Astrocyte (in vitro differentiated cells and primary cell): ENCODE data around the gene ATP8B1. TPM values are rescaled to one million over a fixed set of nuclear protein-coding genes. Genes with fewer than 3 reads are reported as not detected.
"Not testable (repeated sequence)": the region's sequence is repeated elsewhere in the genome, so short reads cannot be mapped to it uniquely, and the experiment has no call there.

Experiments
- DNase-seq: peaks from one replicate; pipeline ENCODE4 v3.0.0-alpha.2; 2010; ENCODE audit warnings: low read depth
- FAIRE-seq: peaks from 2 replicates; lab custom pipeline; 2011; peaks lifted over from hg19 to GRCh38; lab: Jason Lieb, UNC
- H2AFZ ChIP-seq: 2 replicates; pipeline ENCODE4 v1.6.0; 2012; ENCODE audit warnings: low read depth, low read length, inconsistent platforms
- H3K27ac ChIP-seq: 2 replicates; pipeline ENCODE4 v1.5.1; 2011; ENCODE audit warnings: low read depth, low read length, inconsistent platforms
- H3K27me3 ChIP-seq: 2 replicates; pipeline ENCODE4 v1.6.0; 2011; ENCODE audit warnings: low read length, inconsistent platforms; ENCODE audit not compliant: insufficient read depth
- H3K36me3 ChIP-seq: 2 replicates; pipeline ENCODE4 v1.5.1; 2011; ENCODE audit warnings: low read length, inconsistent platforms; ENCODE audit not compliant: insufficient read depth
- H3K4me1 ChIP-seq: 2 replicates; pipeline ENCODE4 v1.5.1; 2011; ENCODE audit warnings: low read length, inconsistent platforms; ENCODE audit not compliant: insufficient read depth
- H3K4me2 ChIP-seq: 2 replicates; pipeline ENCODE4 v1.6.0; 2012; ENCODE audit warnings: low read length, inconsistent platforms
- H3K4me3 ChIP-seq: 2 replicates; pipeline ENCODE4 v1.5.1; 2011; ENCODE audit warnings: low read depth, mild to moderate bottlenecking, low read length, inconsistent platforms; ENCODE audit not compliant: insufficient read depth
- H3K79me2 ChIP-seq: 2 replicates; pipeline ENCODE4 v1.6.0; 2012; ENCODE audit warnings: mild to moderate bottlenecking, low read length, inconsistent platforms; ENCODE audit not compliant: insufficient read depth
- H3K9ac ChIP-seq: 2 replicates; pipeline ENCODE4 v1.6.0; 2012; ENCODE audit warnings: mild to moderate bottlenecking, low read length, inconsistent platforms
- H3K9me3 ChIP-seq: 2 replicates; pipeline ENCODE4 v1.5.1; 2012; ENCODE audit warnings: low read depth, mild to moderate bottlenecking, low read length, inconsistent platforms; ENCODE audit not compliant: insufficient read depth
- H4K20me1 ChIP-seq: 2 replicates; pipeline ENCODE4 v1.6.0; 2012; ENCODE audit warnings: low read length, inconsistent platforms; ENCODE audit not compliant: insufficient read depth
- H3K27ac Mint-ChIP-seq: one replicate; pipeline ENCODE4 v1.8.0; 2021; ENCODE audit warnings: mild to moderate bottlenecking, mixed read lengths; ENCODE audit not compliant: unreplicated experiment
- H3K27me3 Mint-ChIP-seq: one replicate; pipeline ENCODE4 v1.8.0; 2021; ENCODE audit warnings: low read depth, mixed read lengths; ENCODE audit not compliant: unreplicated experiment
- H3K36me3 Mint-ChIP-seq: one replicate; pipeline ENCODE4 v1.8.0; 2021; ENCODE audit warnings: low read depth, mixed read lengths; ENCODE audit not compliant: unreplicated experiment
- H3K4me1 Mint-ChIP-seq: one replicate; pipeline ENCODE4 v1.8.0; 2021; ENCODE audit warnings: low read depth, mixed read lengths; ENCODE audit not compliant: unreplicated experiment
- H3K4me3 Mint-ChIP-seq: one replicate; pipeline ENCODE4 v1.8.0; 2021; ENCODE audit warnings: mild to moderate bottlenecking, moderate library complexity, mixed read lengths; ENCODE audit not compliant: unreplicated experiment
- H3K9me3 Mint-ChIP-seq: one replicate; pipeline ENCODE4 v1.8.0; 2021; ENCODE audit warnings: mild to moderate bottlenecking, mixed read lengths; ENCODE audit not compliant: unreplicated experiment
- CTCF ChIP-seq: IDR thresholded peaks from 2 replicates; pipeline ENCODE4 v1.5.1; 2011; ENCODE audit warnings: low read depth, mild to moderate bottlenecking, inconsistent platforms, low read length, moderate library complexity; ENCODE audit not compliant: insufficient read depth
- EZH2 ChIP-seq: IDR thresholded peaks from 2 replicates; pipeline ENCODE4 v1.6.1; 2012; ENCODE audit warnings: mild to moderate bottlenecking, low read length, inconsistent platforms; ENCODE audit not compliant: insufficient read depth
- total RNA-seq: library from RNA; stranded (reverse); gene quantifications from 2 replicates; pipeline ENCODE4 v1.2.1, GENCODE V29; 2021

The ATP8B1 gene
- total RNA-seq, 1 donor from 2014 or later = 10.4 TPM

- H3K4me3 Mint-ChIP-seq, H3K27ac ChIP-seq, H3K4me3 ChIP-seq, H2AFZ ChIP-seq, H3K27ac Mint-ChIP-seq, DNase-seq, H3K9me3 ChIP-seq, H3K27me3 Mint-ChIP-seq, H3K36me3 ChIP-seq, FAIRE-seq, H3K4me1 Mint-ChIP-seq, H3K27me3 ChIP-seq, H3K9me3 Mint-ChIP-seq, H3K4me2 ChIP-seq, H3K4me1 ChIP-seq, H4K20me1 ChIP-seq, H3K9ac ChIP-seq: not testable (repeated sequence)
- peaks cover 15% of the 10 kb centered on the region for H3K36me3 Mint-ChIP-seq
- peaks cover 13% of the 10 kb centered on the region for H3K79me2 ChIP-seq
Observed at GRCh38 chr18:57642462-57642861, 160.7 kb downstream of the ATP8B1 start.

GRCh38 chr18:57640749-57641148 lies 162.4 kb downstream of the ATP8B1 start:
- DNase-seq = no peak
- no peak overlapping the region for H3K27ac Mint-ChIP-seq
- Histone ChIP-seq H3K27me3 (no peaks in the 10 kb centered on the region), H3K36me3 (no peaks in the 10 kb centered on the region), H3K27ac (no peak overlapping the region), H3K9me3 (no peaks in the 10 kb centered on the region), H2AFZ (no peak overlapping the region), H3K79me2 (peaks cover 3% of the 10 kb centered on the region), H4K20me1 (peaks cover 6% of the 10 kb centered on the region), H3K4me3 (no peak overlapping the region), H3K4me1 (no peaks in the 10 kb centered on the region), H3K9ac (no peak overlapping the region), H3K4me2 (no peak overlapping the region)
- no peaks in the 10 kb centered on the region for H3K4me1 Mint-ChIP-seq
- TF ChIP-seq EZH2 (no peak), CTCF (no peak)
- H3K27me3 Mint-ChIP-seq = no peaks in the 10 kb centered on the region
- no peak overlapping the region for H3K4me3 Mint-ChIP-seq
- H3K36me3 Mint-ChIP-seq = peaks cover 15% of the 10 kb centered on the region
- FAIRE-seq = no peak
- no peaks in the 10 kb centered on the region for H3K9me3 Mint-ChIP-seq

- Histone ChIP-seq H3K4me2 (no peak overlapping the region), H3K9ac (no peak overlapping the region), H3K27me3 (no peaks in the 10 kb centered on the region), H3K79me2 (peaks cover under 1% of the 10 kb centered on the region), H3K4me3 (no peak overlapping the region), H3K27ac (no peak overlapping the region), H3K4me1 (no peaks in the 10 kb centered on the region), H2AFZ (no peak overlapping the region), H3K9me3 (no peaks in the 10 kb centered on the region), H3K36me3 (no peaks in the 10 kb centered on the region), H4K20me1 (peaks cover 6% of the 10 kb centered on the region)
- DNase-seq (no peak), FAIRE-seq (no peak)
- Mint-ChIP-seq H3K27ac (no peak overlapping the region), H3K4me1 (no peaks in the 10 kb centered on the region), H3K27me3 (no peaks in the 10 kb centered on the region), H3K9me3 (no peaks in the 10 kb centered on the region), H3K4me3 (no peak overlapping the region), H3K36me3 (peaks cover 15% of the 10 kb centered on the region)
- TF ChIP-seq EZH2 (no peak), CTCF (no peak)
Observed at GRCh38 chr18:57640236-57640635, 162.9 kb downstream of the ATP8B1 start.
